NCI-H748 (cell line): ENCODE data around the gene MPV17L.
"Not testable (repeated sequence)": the region's sequence is repeated elsewhere in the genome, so short reads cannot be mapped to it uniquely, and the experiment has no call there.

Experiments used
- DNase-seq: peaks from one replicate; lab custom pipeline; 2025; ENCODE audit not compliant: unreplicated experiment; lab: John Stamatoyannopoulos, UW

The MPV17L gene

GRCh38 chr16:15395631-15396508 is at the start of gene MPV17L:
Gene MPV17L, plus strand, starts transcription at chr16:15395754. Its CDS starts 144 bp downstream, at chr16:15395898.
- DNase-seq = not testable (repeated sequence)

DNA sequence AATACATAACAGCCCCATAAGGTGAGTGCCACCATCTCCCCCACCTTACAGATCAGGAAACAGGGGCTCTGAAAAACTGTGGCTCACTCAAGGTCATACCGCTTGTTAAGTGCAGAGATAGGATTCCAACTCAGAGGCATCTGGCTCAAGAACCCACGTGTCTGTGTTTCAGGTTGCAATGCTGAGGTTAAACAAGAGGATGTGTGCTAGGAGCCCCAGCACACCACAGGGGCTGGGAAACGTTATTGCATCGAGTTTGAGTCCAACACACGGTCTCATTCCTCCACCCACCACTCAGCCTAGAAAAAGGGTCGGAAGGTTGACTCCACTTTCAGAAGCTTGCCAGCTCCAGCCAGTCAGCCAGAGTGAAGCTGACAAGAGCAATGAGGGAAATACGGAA is 46.8 kb upstream of the MPV17L start:
- DNase-seq = not testable (repeated sequence)

DNA sequence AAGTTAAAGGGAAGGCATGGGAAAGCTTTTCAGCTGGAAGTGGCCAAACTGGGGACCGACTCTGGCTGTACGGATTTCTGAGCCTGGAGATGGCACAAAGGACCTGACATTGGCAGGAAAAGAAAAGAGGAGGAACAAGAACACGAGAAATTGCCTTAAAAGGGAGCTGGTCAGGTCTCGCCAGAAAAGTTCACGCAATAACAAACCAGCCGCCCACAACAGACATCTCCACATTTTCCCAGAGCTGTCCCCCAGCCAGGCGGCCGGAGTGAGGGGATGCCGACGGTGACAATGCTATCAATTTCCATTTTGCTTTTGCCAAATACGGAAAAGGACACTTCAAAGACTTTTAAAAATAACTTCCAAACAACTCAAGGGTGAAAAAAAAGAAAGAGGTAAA is 44.3 kb upstream of the MPV17L start:
- not testable (repeated sequence) for DNase-seq

DNA sequence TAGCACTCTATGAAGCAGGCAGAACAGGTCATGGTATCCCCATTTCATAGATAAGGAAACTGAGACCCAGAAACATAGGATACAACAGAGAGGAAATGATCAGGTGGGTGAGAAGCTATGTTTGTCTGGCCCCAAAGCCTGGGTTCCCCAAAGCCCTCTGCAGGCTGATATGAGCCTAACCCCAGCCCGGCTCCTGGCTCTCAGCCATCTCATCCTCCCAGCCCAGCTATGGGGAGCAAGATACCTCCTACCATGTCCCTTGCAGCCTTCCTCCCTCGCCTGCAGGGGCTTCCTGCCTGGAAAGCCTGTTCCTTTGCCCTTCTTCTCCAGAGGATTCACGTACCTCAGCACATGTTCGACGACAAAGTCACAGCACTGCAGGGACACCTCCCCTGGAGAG is 43.8 kb upstream of the MPV17L start:
- not testable (repeated sequence) for DNase-seq

- DNase-seq = not testable (repeated sequence)
Measured at GRCh38 chr16:15352852-15353251, 42.7 kb upstream of the MPV17L start.

DNA sequence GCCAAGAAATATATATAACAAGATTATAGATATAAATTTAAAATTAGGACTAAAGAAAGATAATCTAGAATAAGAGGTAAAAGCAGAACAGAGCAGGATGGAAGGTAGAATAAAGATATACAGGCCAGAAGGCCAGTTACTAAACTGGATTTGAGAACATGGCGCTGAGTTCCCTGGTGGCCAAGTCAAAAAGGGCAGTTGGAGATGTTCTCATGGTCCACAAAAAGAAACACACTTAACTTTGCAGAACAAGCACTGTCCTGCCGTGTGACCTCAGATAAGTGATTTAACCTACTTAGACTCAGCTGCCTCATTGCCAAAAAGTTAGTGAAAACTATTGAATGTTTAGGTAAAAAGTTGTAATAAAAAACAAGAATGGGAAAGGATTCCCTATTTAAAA is 40.7 kb upstream of the MPV17L start:
- DNase-seq = not testable (repeated sequence)

GRCh38 chr16:15357495-15357894 is 38.1 kb upstream of the MPV17L start:
- not testable (repeated sequence) for DNase-seq

DNA sequence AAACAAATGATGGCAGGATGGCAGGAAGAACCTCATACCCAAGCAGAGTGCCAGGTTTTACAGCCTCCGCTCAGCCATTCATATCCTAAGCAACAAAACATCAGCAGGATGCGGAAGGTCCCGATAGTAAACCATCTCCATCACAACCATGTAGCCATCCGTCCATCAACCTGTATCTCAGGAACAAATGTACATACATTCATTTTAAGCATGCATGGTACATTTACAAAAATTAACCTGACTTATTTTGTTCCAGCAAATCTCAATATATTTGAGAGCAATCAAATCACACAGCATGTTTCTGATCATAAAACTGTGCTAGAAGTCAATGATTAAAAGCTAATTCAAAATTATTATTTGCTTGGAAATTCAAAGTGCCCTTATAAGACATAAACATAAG is 17.4 kb upstream of the MPV17L start, which contains the start of gene NPIPA5:
Gene NPIPA5 (minus strand): TSS at position 101 of the 400 bp plus-strand sequence. CDS start 0 bp downstream, at position 101.
- not testable (repeated sequence) for DNase-seq

- not testable (repeated sequence) for DNase-seq
Measured at GRCh38 chr16:15382810-15383209, 12.7 kb upstream of the MPV17L start.

- DNase-seq = not testable (repeated sequence)
Measured at GRCh38 chr16:15388060-15388459, 7.5 kb upstream of the MPV17L start.

DNA sequence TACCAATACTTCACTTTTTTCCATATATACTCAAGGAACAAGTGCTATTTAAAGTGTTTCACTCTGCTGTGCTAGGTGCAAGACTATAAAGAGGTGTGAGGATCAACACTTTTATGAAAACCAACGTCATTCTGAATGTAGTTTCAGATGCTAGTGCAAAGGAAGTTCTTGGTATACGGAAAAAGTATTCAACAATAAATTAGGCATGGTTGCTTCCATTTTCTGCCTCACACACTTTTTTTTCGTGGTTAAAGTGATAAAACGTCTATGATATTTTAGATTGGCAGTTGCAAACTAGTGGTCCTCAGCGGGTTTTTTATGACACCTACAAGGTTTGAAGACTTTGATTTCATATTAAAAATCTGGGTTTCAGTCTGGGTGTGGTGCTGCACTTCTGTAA is 5.6 kb upstream of the MPV17L start:
- not testable (repeated sequence) for DNase-seq

GRCh38 chr16:15393025-15393424 is 2.5 kb upstream of the MPV17L start:
- DNase-seq = not testable (repeated sequence)

DNA sequence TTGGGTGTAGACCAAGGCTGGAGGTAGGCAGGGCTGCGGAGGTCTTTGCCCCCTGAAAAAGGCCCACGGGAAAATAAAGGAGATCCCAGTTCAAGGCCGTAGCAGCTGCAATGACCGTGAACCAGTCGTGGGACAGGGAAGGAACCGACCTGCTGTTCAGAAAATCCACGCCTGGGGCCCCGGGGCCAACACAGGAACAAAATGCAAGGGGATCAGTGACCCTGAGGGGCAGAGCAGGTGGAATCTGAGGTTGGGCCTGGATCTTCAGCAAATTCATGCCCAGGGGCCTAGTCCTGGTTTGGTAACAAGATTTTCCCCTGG is 915 bp downstream of the MPV17L start:
- not testable (repeated sequence) for DNase-seq

DNA sequence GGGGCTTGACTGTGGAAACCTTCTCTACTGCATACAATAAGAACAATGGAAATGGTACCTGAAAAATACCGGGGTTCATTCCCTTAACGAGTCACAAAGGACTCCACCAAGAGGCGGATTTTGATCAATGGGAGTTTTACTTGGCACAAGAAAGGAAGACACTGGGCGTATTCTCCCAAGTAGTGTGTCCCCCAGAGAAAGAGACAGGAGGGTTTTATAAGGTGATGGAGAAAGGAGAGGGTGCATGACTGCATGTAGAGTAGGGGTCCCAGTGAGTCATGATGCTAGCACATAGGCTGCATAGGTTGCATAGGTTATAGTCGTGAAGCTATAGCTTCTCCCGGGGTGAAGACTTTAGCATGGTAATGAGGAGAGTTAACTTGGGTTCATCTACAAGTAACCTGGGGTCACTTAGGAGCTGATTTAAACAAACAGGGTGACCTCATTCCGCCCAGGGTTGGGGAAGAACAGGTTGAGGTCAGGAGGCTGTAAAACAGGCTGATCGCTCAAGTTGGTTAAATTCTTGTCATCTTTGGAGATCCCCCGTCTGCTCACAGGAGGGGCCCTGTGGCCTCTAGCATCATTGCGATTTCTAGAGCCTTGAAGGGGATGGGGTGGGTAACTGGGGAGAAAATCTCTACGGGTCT is 1.5 kb downstream of the MPV17L start:
- DNase-seq = no peak

GRCh38 chr16:15398618-15399316 is 3.2 kb downstream of the MPV17L start:
- no peak for DNase-seq

GRCh38 chr16:15399317-15399716 is 3.8 kb downstream of the MPV17L start:
- DNase-seq = no peak

DNA sequence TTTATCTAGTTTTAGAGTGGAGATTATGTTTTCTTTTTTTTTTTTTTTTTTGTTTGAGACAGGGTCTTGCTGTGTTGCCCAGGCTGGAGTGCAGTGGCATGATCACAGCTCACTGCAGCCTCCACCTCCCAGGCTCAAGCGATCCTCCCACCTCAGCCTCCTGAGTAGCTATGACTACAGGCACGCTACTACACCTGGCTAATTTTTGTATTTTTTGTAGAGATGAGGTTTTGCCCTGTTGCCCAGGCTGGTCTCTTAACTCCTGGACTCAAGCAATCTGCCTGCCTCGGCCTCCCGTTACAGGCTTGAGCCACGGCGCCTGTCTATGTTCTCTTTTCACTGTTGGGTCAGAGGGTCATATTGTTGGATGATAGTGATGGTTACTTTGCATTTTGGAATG is 4.8 kb downstream of the MPV17L start:
- DNase-seq = not testable (repeated sequence)

DNA sequence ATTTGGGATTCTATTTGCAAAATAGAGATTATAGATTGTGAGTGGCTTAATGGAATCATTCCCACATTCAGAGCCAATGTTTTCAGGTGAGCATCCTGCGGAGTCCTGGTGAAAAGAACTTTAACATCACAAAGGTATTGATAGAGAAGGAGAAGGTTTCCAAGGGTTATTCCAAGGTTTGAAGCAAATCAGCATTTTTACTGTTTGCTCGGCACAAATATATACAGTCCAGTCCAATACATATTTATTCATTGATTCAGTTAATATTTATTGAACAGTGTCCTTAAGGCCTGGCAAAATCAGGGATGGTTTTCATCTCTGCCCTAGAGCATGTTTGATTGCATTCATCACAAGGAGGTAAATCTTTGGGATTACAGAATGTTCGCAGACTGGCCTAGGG is 6.4 kb downstream of the MPV17L start:
- no peak for DNase-seq

GRCh38 chr16:15403392-15403995 is 7.9 kb downstream of the MPV17L start:
- DNase-seq = no peak

DNA sequence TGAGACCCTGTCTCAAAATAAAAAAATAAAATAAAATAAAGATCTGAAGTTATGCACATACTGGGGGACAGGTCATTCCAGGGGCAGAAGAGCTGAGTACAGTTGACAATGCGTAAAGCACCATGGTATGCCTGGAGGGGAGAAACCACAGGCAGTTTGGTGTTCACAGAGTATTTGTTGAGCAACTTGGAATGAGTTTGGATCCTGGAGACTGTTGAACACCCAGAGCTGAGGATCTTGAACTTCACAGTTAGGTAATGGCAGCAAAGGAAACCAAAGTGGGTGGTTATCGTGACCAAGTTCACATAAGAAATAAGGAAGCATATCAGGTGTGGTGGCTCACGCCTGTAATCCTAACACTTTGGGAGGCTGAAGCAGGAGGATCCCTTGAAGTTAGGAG is 8.5 kb downstream of the MPV17L start:
- not testable (repeated sequence) for DNase-seq

GRCh38 chr16:15404792-15405191 is 9.2 kb downstream of the MPV17L start:
- DNase-seq = no peak
